Naive thymus-derived CD4-positive, alpha-beta T cell (primary cell): ENCODE measurements around the gene BDKRB2. TPM values are rescaled to one million over a fixed set of nuclear protein-coding genes. Genes with fewer than 3 reads are reported as not detected.
"Not testable (repeated sequence)": the region's sequence is repeated elsewhere in the genome, so short reads cannot be mapped to it uniquely, and the experiment has no call there.

Experiments used
- ATAC-seq: fragments of 150-1000 bp; cut with Tn5 transposase; 2 replicates; pipeline ENCODE4 v1.10.0; 2021; ENCODE audit warnings: mild to moderate bottlenecking, moderate library complexity
- CTCF ChIA-PET: fragments of 350-600 bp; sonication (Branson Sonifier 250); formaldehyde crosslinking; loops from one replicate; lab custom pipeline; 2021; ENCODE audit warnings: antibody characterized with exemption; lab: Charles Lee
- POLR2A ChIA-PET: fragments of 350-600 bp; sonication (Branson Sonifier 250); formaldehyde crosslinking; loops from one replicate; lab custom pipeline; 2021; ENCODE audit warnings: antibody characterized with exemption, inconsistent platforms; lab: Charles Lee
- DNase-seq, 9 donors: peaks; one replicate each; pipeline versions ENCODE4 v3.0.0 to v3.0.0-alpha.2; 2020 to 2022; ENCODE audit warnings: mixed read lengths in 1 of 9
- H3K27ac ChIP-seq: one replicate; pipeline ENCODE4 v1.7.0; 2013; ENCODE audit warnings: mild to moderate bottlenecking, low read depth, low read length, moderate library complexity
- H3K27me3 ChIP-seq, 2 donors: one replicate each; pipeline ENCODE4 v1.7.0; 2013; ENCODE audit warnings: low read length in 2 of 2, mild to moderate bottlenecking in 2 of 2, moderate library complexity in 2 of 2; ENCODE audit not compliant: control insufficient read depth in 2 of 2, insufficient read depth in 2 of 2
- H3K36me3 ChIP-seq, 3 experiments: 1 replicate in 2 of 3; 2 replicates in 1 of 3; pipeline ENCODE4 v1.7.0; 2013; ENCODE audit warnings: low read length in 3 of 3, mild to moderate bottlenecking in 3 of 3, moderate library complexity in 1 of 3; ENCODE audit not compliant: insufficient read depth in 3 of 3, control insufficient read depth in 2 of 3
- H3K4me1 ChIP-seq, 2 donors: one replicate each; pipeline ENCODE4 v1.7.0; 2013; ENCODE audit warnings: low read length in 2 of 2, mild to moderate bottlenecking in 2 of 2, moderate library complexity in 1 of 2; ENCODE audit not compliant: control insufficient read depth in 2 of 2, insufficient read depth in 2 of 2
- H3K4me3 ChIP-seq: 2 replicates; pipeline ENCODE4 v1.7.0; 2013; ENCODE audit warnings: mild to moderate bottlenecking, low read length
- H3K9me3 ChIP-seq, 3 experiments: 1 replicate in 2 of 3; 2 replicates in 1 of 3; pipeline ENCODE4 v1.7.0; 2013; ENCODE audit warnings: low read length in 3 of 3; ENCODE audit not compliant: control insufficient read depth in 2 of 3
- H3K27ac Mint-ChIP-seq, 9 donors: one replicate each; pipeline ENCODE4 v1.8.0; 2020 to 2022; ENCODE audit warnings: mixed read lengths in 9 of 9, mild to moderate bottlenecking in 8 of 9, moderate library complexity in 5 of 9, inconsistent platforms in 2 of 9
- H3K27me3 Mint-ChIP-seq, 5 donors: one replicate each; pipeline ENCODE4 v1.8.0; 2021 to 2022; ENCODE audit warnings: mixed read lengths in 5 of 5, mild to moderate bottlenecking in 1 of 5
- H3K36me3 Mint-ChIP-seq, 5 donors: one replicate each; pipeline ENCODE4 v1.8.0; 2020 to 2022; ENCODE audit warnings: mixed read lengths in 5 of 5, mild to moderate bottlenecking in 3 of 5, inconsistent platforms in 1 of 5
- H3K4me1 Mint-ChIP-seq, 7 donors: one replicate each; pipeline ENCODE4 v1.8.0; 2020 to 2022; ENCODE audit warnings: mixed read lengths in 7 of 7, mild to moderate bottlenecking in 3 of 7, inconsistent platforms in 1 of 7
- H3K4me3 Mint-ChIP-seq, 10 donors: one replicate each; pipeline ENCODE4 v1.8.0; 2020 to 2022; ENCODE audit warnings: mild to moderate bottlenecking in 10 of 10, mixed read lengths in 10 of 10, moderate library complexity in 6 of 10, inconsistent platforms in 2 of 10
- H3K9me3 Mint-ChIP-seq, 11 donors: one replicate each; pipeline ENCODE4 v1.8.0; 2020 to 2022; ENCODE audit warnings: mixed read lengths in 11 of 11, mild to moderate bottlenecking in 4 of 11, inconsistent platforms in 1 of 11, moderate library complexity in 1 of 11
- intact Hi-C, 2 donors: fragments of 100-400 bp; cut with micrococcal nuclease; formaldehyde crosslinking; loops; one replicate each; pipeline ENCODE4 v1.15.1; 2023
- polyA plus RNA-seq, 2 donors: library from polyadenylated mRNA; unstranded; fragments of 300-500 nt; fragmentation: Illumina TruSeq; gene quantifications; one replicate each; pipeline ENCODE4 v1.2.3, GENCODE V29; 2021
- total RNA-seq, 6 experiments: library from RNA in 5 of 6; stranded (reverse) in 5 of 6; gene quantifications; 1 replicate in 5 of 6; 2 replicates in 1 of 6; pipeline ENCODE4 v1.2.3 and lab custom pipeline; 2021 to 2026

BDKRB2 gene
- total and polyA plus RNA-seq, 7 experiments from 2014 or later: 0.08 TPM; not detected in 6

GRCh38 chr14:96238676-96239265 is 34.1 kb downstream of the BDKRB2 start:
- Mint-ChIP-seq H3K4me3 (no peak overlapping the region), H3K27ac (no peak overlapping the region), H3K36me3 (no peaks in the 10 kb centered on the region), H3K4me1 (peaks cover 0 to 5% (median 0%) of the 10 kb centered on the region in 7 donors), H3K9me3 (peaks cover 0 to 3% (median 0%) of the 10 kb centered on the region in 11 donors), H3K27me3 (peaks cover 0 to 12% (median 4%) of the 10 kb centered on the region in 5 donors)
- intact Hi-C loops: no loop called here
- Histone ChIP-seq H3K4me3 (no peak overlapping the region), H3K9me3 (no peaks in the 10 kb centered on the region), H3K27ac (no peak overlapping the region), H3K36me3 (no peaks in the 10 kb centered on the region), H3K4me1 (no peaks in the 10 kb centered on the region), H3K27me3 (peaks cover 0 to 2% of the 10 kb centered on the region in 2 donors)
- ChIA-PET POLR2A (no interaction called here), CTCF (no interaction called here)
- ATAC-seq: no peak
- no peak for DNase-seq

- no peak overlapping the region for H3K27ac Mint-ChIP-seq
- Histone ChIP-seq H3K4me1 (no peaks in the 10 kb centered on the region), H3K9me3 (no peaks in the 10 kb centered on the region), H3K27ac (no peak overlapping the region), H3K27me3 (peaks cover 0 to 4% of the 10 kb centered on the region in 2 donors), H3K4me3 (no peak overlapping the region), H3K36me3 (no peaks in the 10 kb centered on the region)
- no peaks in the 10 kb centered on the region for H3K36me3 Mint-ChIP-seq
- DNase-seq (no peak), ATAC-seq (no peak)
- CTCF ChIA-PET: no interaction called here
- POLR2A ChIA-PET: no interaction called here
- H3K27me3 Mint-ChIP-seq: peaks cover 0 to 12% (median 4%) of the 10 kb centered on the region in 5 donors
- intact Hi-C loops: no loop called here
- H3K4me1 Mint-ChIP-seq: peaks cover 0 to 5% (median 0%) of the 10 kb centered on the region in 7 donors
- H3K4me3 Mint-ChIP-seq: no peak overlapping the region
- peaks cover 0 to 3% (median 0%) of the 10 kb centered on the region in 11 donors for H3K9me3 Mint-ChIP-seq
These were observed 35.1 kb downstream of the BDKRB2 start for GRCh38 chr14:96239711-96240141.

GRCh38 chr14:96240641-96241040 is 36.0 kb downstream of the BDKRB2 start:
- no peak for ATAC-seq
- CTCF ChIA-PET: no interaction called here

GRCh38 chr14:96242126-96242525 is 37.5 kb downstream of the BDKRB2 start:
- Mint-ChIP-seq H3K4me3 (no peak overlapping the region), H3K27ac (no peak overlapping the region), H3K4me1 (no peaks in the 10 kb centered on the region), H3K36me3 (no peaks in the 10 kb centered on the region), H3K9me3 (peaks cover 0 to 3% (median 0%) of the 10 kb centered on the region in 11 donors), H3K27me3 (peaks cover 4 to 18% (median 9%) of the 10 kb centered on the region in 5 donors)
- Histone ChIP-seq H3K9me3 (no peaks in the 10 kb centered on the region), H3K4me3 (no peak overlapping the region), H3K36me3 (no peaks in the 10 kb centered on the region), H3K27ac (no peak overlapping the region), H3K27me3 (peaks cover 0 to 5% of the 10 kb centered on the region in 2 donors), H3K4me1 (no peaks in the 10 kb centered on the region)
- CTCF ChIA-PET: no interaction called here
- ATAC-seq (no peak), DNase-seq (no peak)
- intact Hi-C loops: no loop called here
- POLR2A ChIA-PET: no interaction called here

More at GRCh38 chr14:96240641-96241040, 36.0 kb downstream of the BDKRB2 start:
- Mint-ChIP-seq H3K27me3 (peaks cover 1 to 12% (median 8%) of the 10 kb centered on the region in 5 donors), H3K4me1 (peaks cover 0 to under 1% (median 0%) of the 10 kb centered on the region in 7 donors), H3K4me3 (no peak overlapping the region), H3K27ac (no peak overlapping the region), H3K9me3 (peaks cover 0 to 3% (median 0%) of the 10 kb centered on the region in 11 donors), H3K36me3 (no peaks in the 10 kb centered on the region)
- no peak for DNase-seq
- Histone ChIP-seq H3K27me3 (peaks cover 0 to 5% of the 10 kb centered on the region in 2 donors), H3K4me3 (no peak overlapping the region), H3K27ac (no peak overlapping the region), H3K36me3 (no peaks in the 10 kb centered on the region), H3K9me3 (no peaks in the 10 kb centered on the region), H3K4me1 (no peaks in the 10 kb centered on the region)
- intact Hi-C loops: no loop called here
- POLR2A ChIA-PET: no interaction called here

- ChIA-PET CTCF (no interaction called here), POLR2A (no interaction called here)
- intact Hi-C loops: no loop called here
These were observed 39.1 kb downstream of the BDKRB2 start for GRCh38 chr14:96243785-96244184.

GRCh38 chr14:96245074-96245473 is 40.4 kb downstream of the BDKRB2 start:
- POLR2A ChIA-PET, H3K4me1 ChIP-seq, H3K27ac Mint-ChIP-seq, H3K4me1 Mint-ChIP-seq, H3K4me3 Mint-ChIP-seq, ATAC-seq, H3K27ac ChIP-seq, DNase-seq, H3K9me3 ChIP-seq, H3K4me3 ChIP-seq, H3K36me3 Mint-ChIP-seq, H3K36me3 ChIP-seq, CTCF ChIA-PET, H3K9me3 Mint-ChIP-seq, H3K27me3 ChIP-seq, intact Hi-C loops: not testable (repeated sequence)
- H3K27me3 Mint-ChIP-seq: peaks cover 2 to 24% (median 12%) of the 10 kb centered on the region in 5 donors

More at GRCh38 chr14:96243785-96244184, 39.1 kb downstream of the BDKRB2 start:
- no peak for ATAC-seq
- Histone ChIP-seq H3K27me3 (peaks cover 0 to 4% of the 10 kb centered on the region in 2 donors), H3K9me3 (no peaks in the 10 kb centered on the region), H3K27ac (no peak overlapping the region), H3K36me3 (no peaks in the 10 kb centered on the region), H3K4me3 (no peak overlapping the region), H3K4me1 (no peaks in the 10 kb centered on the region)
- Mint-ChIP-seq H3K4me1 (no peaks in the 10 kb centered on the region), H3K27ac (peak overlapping the region in 1 of 9 donors; percentile 46), H3K4me3 (no peak overlapping the region), H3K36me3 (no peaks in the 10 kb centered on the region), H3K9me3 (peaks cover 0 to 3% (median 0%) of the 10 kb centered on the region in 11 donors), H3K27me3 (peaks cover 4 to 18% (median 9%) of the 10 kb centered on the region in 5 donors)
- no peak for DNase-seq
